ENCODE data around the gene RAD50. TPM values are rescaled to one million over a fixed set of nuclear protein-coding genes. Genes with fewer than 3 reads are reported as not detected.

RAD50 gene
- total RNA-seq, 4 donors from 2014 or later: 13.6 to 25.2 (median 20.4) TPM

GRCh38 chr5:132612846-132613245 lies 56.1 kb downstream of the RAD50 start:
- H3K9me3 ChIP-seq: no peaks in the 10 kb centered on the region
- no peak overlapping the region for H3K27ac ChIP-seq
- H3K27me3 ChIP-seq: no peaks in the 10 kb centered on the region
- no peak for TF ChIP-seq POLR2A (IDR thresholded peaks at IDR 0.05)
- no peak for TF ChIP-seq CTCF (IDR thresholded peaks at IDR 0.05)
- intact Hi-C loops (cut with DNase I): no loop called here
- DNase-seq: no peak
- H3K4me3 ChIP-seq: no peak overlapping the region
- H3K4me1 ChIP-seq: no peaks in the 10 kb centered on the region
- H3K36me3 ChIP-seq: peaks cover 5 to 96% (median 15%) of the 10 kb centered on the region in 3 donors
- 85 to 90% methylated on average over 1 of the region's 1 CpG for WGBS, 2 donors

- no peak overlapping the region for H3K27ac ChIP-seq
- no peaks in the 10 kb centered on the region for H3K9me3 ChIP-seq
- TF ChIP-seq CTCF (IDR thresholded peaks at IDR 0.05): no peak
- TF ChIP-seq POLR2A (IDR thresholded peaks at IDR 0.05): no peak
- no peak for DNase-seq
- H3K36me3 ChIP-seq: peaks cover 0 to 89% (median 4%) of the 10 kb centered on the region in 3 donors
- H3K4me3 ChIP-seq: no peak overlapping the region
- intact Hi-C loops (cut with DNase I): no loop called here
- no peaks in the 10 kb centered on the region for H3K4me1 ChIP-seq
- no peaks in the 10 kb centered on the region for H3K27me3 ChIP-seq
Measured at GRCh38 chr5:132621699-132622098, 64.9 kb downstream of the RAD50 start.

- no peaks in the 10 kb centered on the region for H3K27me3 ChIP-seq
- H3K36me3 ChIP-seq: peaks cover 0 to 82% (median 0%) of the 10 kb centered on the region in 3 donors
- intact Hi-C loops (cut with DNase I): no loop called here
- no peaks in the 10 kb centered on the region for H3K4me1 ChIP-seq
- H3K4me3 ChIP-seq: no peak overlapping the region
- no peak for TF ChIP-seq POLR2A (IDR thresholded peaks at IDR 0.05)
- no peak for TF ChIP-seq CTCF (IDR thresholded peaks at IDR 0.05)
- H3K27ac ChIP-seq: no peak overlapping the region
- no peak for DNase-seq
- no peaks in the 10 kb centered on the region for H3K9me3 ChIP-seq
Measured at GRCh38 chr5:132622608-132623007, 65.8 kb downstream of the RAD50 start.

- H3K4me1 ChIP-seq: no peaks in the 10 kb centered on the region
- intact Hi-C loops (cut with DNase I): no loop called here
- H3K36me3 ChIP-seq: peaks cover 0 to 80% (median 4%) of the 10 kb centered on the region in 3 donors
- 88 to 98% methylated on average over 2 of the region's 2 CpGs for WGBS, 2 donors
- no peaks in the 10 kb centered on the region for H3K9me3 ChIP-seq
- no peak for DNase-seq
- TF ChIP-seq POLR2A (IDR thresholded peaks at IDR 0.05): no peak
- no peak overlapping the region for H3K4me3 ChIP-seq
- no peaks in the 10 kb centered on the region for H3K27me3 ChIP-seq
- H3K27ac ChIP-seq: no peak overlapping the region
Measured at GRCh38 chr5:132627470-132627869, 70.7 kb downstream of the RAD50 start.

GRCh38 chr5:132628814-132629213 lies 72.0 kb downstream of the RAD50 start:
- Histone ChIP-seq H3K9me3 (no peaks in the 10 kb centered on the region), H3K36me3 (peaks cover 0 to 79% (median 4%) of the 10 kb centered on the region in 3 donors), H3K4me3 (no peak overlapping the region), H3K4me1 (no peaks in the 10 kb centered on the region), H3K27me3 (no peaks in the 10 kb centered on the region), H3K27ac (no peak overlapping the region)
- TF ChIP-seq CTCF (IDR thresholded peaks at IDR 0.05) (no peak), POLR2A (IDR thresholded peaks at IDR 0.05) (no peak)
- no peak for DNase-seq
- intact Hi-C loops (cut with DNase I): no loop called here
- 88 to 97% methylated on average over 2 of the region's 2 CpGs for WGBS, 2 donors
